Measurements from ENCODE around the gene ROR2.
"Not testable (repeated sequence)": the region's sequence is repeated elsewhere in the genome, so short reads cannot be mapped to it uniquely, and the experiment has no call there.

The ROR2 gene

GRCh38 chr9:91798273-91799112 is 151.5 kb downstream of the ROR2 start:
- peak; percentile 12 to 24 for DNase-seq (ENCODE audit: low read depth in 2 of 2)

DNA sequence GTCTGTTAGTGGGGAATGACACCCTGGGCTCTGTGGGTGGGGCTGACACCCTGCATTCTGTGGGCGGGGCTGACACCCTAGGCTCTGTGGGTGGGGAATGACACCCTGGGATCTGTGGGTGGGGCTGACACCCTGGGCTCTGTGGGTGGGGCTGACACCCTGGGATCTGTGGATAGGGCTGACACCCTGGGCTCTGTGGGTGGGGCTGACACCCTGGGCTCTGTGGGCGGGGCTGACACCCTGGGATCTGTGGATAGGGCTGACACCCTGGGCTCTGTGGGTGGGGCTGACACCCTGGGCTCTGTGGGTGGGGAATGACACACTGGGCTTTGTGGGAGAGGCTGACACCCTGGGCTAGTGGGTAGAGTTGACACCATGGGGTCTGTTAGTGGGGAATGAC is 152.5 kb downstream of the ROR2 start:
- not testable (repeated sequence) for DNase-seq (ENCODE audit: low read depth in 2 of 2)

GRCh38 chr9:91796516-91796915 is 153.5 kb downstream of the ROR2 start:
- DNase-seq (ENCODE audit: low read depth in 2 of 2): not testable (repeated sequence)

DNA sequence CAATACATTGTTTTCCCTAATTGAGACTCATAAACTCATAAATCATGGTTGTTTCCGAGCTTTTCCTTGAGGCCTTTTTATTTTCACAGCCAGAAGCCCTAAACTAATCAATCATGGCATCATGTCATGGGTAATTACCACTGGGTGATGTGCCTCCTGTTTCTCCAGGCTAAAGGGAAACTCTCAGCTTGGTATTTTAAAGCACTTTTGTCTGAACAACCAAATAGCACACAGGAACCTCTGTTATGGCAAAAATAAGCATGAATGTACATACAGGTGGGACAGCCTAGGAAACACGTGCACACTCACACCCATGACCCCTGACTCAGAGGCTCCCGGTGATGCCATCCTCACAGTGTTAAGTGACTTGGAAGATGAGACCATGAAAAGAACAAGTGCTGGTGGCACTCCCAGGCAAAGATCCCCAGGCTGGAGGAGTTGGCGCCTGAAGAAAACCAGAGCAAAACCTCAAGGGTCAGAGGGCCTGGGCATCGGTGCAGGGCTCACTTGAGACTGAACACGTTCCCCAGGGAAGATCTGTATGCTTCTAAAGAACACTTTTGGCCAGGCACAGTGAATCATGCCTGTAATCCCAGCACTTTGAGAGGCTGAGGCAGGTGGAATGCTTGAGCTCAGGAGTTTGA is 154.3 kb downstream of the ROR2 start:
- DNase-seq (ENCODE audit: low read depth in 2 of 2): no peak

GRCh38 chr9:91793371-91793770 is 156.7 kb downstream of the ROR2 start:
- DNase-seq (ENCODE audit: low read depth in 2 of 2): not testable (repeated sequence)

DNA sequence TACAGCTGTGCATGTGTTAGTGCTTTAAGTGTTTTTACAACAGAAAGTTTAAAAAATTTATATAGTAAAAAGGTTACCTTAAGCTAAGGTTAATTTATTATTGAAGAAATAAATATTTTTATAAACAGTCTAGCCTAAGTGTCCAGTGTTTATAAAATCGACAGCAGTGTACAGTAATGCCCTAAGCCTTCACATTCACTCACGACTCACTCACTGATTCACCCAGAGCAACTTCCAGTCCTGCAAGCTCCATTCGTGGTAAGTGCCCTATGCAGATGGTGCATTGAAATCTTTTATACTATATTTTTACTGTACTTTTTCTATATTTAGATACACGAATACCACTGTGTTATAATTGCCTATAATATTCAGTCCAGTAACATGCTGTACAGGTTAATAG is 159.1 kb downstream of the ROR2 start:
- DNase-seq (ENCODE audit: low read depth in 2 of 2): no peak

DNA sequence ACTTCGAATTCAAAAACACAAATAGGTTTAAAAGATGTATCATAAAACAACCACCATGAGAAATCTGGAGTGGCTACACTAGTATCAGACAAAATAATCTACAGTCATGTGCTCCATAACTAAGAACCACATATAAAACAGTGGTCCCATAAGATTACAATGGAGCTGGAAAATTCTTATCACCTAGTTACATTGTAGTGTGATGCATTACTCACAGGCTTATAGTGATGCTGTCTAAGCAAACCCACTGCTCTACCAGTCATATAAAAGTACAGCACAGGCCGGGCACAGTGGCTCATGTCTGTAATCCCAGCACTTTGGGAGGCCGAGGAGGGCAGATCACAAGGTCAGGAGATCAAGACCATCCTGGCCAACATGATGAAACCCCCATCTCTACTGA is 160.1 kb downstream of the ROR2 start:
- DNase-seq (ENCODE audit: low read depth in 2 of 2): no peak

DNA sequence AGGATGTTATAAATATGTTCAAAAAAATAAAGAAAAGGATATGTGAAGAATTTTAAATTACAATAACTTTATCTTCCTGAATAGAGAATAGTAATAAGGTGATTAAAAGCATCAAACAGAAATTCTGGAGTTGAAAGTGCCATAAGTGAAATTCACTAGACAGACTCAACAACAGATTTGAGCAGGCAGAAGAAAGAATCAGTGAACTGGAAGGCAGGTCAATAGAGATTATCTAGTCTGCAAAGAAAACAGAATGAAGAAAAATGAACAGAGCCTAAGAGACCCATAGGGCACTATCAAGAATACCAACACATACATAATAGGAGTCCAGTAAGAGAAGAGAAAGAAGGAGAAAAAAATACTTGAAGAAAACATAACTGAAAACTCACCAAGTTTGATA is 162.1 kb downstream of the ROR2 start:
- no peak for DNase-seq (ENCODE audit: low read depth in 2 of 2)

GRCh38 chr9:91786132-91786896 is 163.7 kb downstream of the ROR2 start:
- no peak for DNase-seq (ENCODE audit: low read depth in 2 of 2)

- no peak for DNase-seq (ENCODE audit: low read depth in 2 of 2)
These were observed 164.6 kb downstream of the ROR2 start for GRCh38 chr9:91785447-91785842.

- no peak for DNase-seq (ENCODE audit: low read depth in 2 of 2)
These were observed 165.2 kb downstream of the ROR2 start for GRCh38 chr9:91784673-91785446.

DNA sequence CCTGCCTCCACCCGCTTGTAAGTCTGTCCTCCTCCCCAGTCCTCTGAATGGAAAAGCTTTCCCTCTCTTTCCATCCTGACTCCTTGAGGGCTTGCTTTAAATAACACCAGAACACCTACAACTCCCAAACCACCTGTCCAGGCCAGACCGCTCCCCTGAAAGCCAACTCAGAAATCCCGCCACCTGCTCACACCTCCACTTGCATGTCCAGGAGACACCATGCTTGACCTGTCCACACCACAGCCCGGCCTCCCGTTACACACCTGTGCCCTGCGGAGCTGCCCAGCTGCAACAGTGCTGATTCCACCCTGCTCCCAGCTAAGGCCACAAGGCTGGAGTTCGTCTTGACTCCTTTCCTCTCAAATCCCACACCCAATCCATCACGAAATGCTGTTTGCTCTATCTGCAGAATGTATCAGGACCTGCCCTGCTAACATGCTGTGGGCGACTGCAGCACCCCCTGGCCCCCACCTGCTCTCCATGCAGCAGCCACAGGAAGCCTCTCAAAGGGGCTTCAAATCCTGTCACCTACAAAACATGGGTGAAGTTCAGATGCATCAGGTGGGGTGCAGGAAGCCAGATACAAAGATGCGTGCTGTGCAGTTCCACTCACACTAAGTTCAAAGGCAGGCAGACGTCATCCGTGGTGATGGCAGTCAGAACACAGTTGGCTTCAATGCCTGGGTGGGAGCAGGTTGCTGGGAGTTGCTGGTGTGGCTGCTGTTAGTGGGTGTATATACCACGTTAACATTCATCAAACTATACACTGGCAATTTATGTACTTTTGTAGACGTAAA is 166.0 kb downstream of the ROR2 start:
- no peak for DNase-seq (ENCODE audit: low read depth in 2 of 2)

DNA sequence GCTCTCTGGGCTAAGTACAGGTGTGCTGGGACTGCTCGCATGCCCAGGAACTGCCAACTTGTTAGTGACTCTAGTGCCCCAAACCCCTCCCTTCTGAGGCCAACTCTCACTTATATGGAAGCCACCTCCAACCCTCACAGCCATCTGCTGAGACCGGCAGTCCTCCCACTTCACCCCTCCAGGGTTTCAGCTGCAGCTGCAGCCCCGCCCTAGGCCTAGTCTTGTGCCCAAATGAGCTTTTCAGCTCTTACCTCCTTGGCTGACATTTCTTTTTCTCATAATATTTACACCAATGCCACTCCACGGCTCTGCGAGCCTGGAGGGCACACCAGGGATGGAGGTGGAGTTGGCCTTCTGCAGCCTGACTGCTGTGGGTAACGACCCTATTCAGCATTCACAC is 166.6 kb downstream of the ROR2 start:
- no peak for DNase-seq (ENCODE audit: low read depth in 2 of 2)

DNA sequence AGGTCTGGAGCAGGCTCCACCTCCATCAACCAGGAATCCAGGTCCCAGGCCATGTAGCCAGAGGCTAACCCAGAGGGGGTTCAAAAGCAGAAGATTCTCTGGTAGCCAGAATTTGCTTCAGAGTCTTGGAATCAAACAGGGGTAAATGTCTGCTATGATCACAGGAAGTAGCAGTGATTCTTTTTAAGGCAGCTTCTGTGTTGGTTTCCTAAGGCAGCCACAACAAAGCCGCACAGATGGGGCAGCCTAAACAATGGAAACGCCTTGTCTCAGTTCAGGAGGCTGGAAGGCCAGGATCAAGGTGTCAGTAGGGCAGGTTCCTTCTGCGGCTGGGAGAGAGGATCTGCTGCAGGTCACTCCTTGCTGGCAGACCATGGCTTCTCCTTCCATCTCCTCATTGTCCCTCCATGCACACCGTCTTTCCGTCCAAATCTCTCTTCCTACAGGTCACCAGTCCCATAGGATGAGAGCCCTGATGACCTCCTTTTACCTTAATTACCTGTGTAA is 167.3 kb downstream of the ROR2 start:
- DNase-seq (ENCODE audit: low read depth in 2 of 2): no peak

DNA sequence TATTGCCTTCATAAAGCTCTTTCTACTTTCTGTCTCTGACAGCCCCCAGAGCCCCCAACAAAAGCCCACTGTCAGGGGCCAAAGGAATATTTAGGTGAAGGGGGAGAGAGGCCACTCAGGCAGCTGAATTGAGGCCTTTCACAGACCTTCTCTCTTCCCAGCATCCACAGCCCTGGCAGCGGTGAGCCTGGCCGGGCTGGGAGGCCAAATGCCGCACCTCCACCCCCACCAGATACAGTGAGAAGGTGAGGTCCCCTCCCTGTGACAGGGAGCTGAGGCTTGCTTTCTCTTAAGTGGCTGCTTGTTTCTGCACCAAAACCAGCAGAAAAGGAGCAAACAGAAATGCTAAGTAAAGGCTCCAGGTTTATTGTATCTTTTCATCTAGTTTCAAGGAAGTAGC is 168.1 kb downstream of the ROR2 start:
- DNase-seq (ENCODE audit: low read depth in 2 of 2): no peak

DNA sequence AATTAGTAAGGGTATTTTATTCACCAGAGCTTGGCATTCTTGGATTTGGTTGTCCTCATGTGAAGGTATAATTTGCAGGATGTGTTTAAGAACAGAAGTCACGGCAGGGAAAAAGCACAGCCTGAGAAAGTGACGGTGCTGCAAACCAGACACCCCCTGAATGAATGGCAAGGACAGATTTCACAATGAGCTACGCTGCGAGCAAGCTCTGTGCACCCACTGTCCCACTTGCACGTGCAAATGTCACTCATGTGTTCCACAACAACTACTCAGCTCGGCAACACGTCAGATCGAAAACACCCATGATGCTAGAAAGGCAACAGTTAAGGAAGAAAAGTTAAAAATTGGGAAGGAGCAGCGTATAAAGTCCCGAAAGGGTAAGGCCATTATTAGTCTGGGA is 168.9 kb downstream of the ROR2 start:
- no peak for DNase-seq (ENCODE audit: low read depth in 2 of 2)

- no peak for DNase-seq (ENCODE audit: low read depth in 2 of 2)
These were observed 172.0 kb downstream of the ROR2 start for GRCh38 chr9:91778031-91778430.

GRCh38 chr9:91777292-91777830 is 172.7 kb downstream of the ROR2 start:
- no peak for DNase-seq (ENCODE audit: low read depth in 2 of 2)

- no peak for DNase-seq (ENCODE audit: low read depth in 2 of 2)
These were observed 173.4 kb downstream of the ROR2 start for GRCh38 chr9:91776409-91777291.

- DNase-seq (ENCODE audit: low read depth in 2 of 2): no peak
These were observed 174.4 kb downstream of the ROR2 start for GRCh38 chr9:91775708-91776028.

Data from stimulated activated CD4-positive, alpha-beta T cell treated with anti-CD3 and anti-CD28 coated beads, Interleukin-4, amount 100 ng/mL, for 48 hours (primary cell).